Inflammatory macrophage treated with lipopolysaccharide for 1 hour (primary cell): ENCODE results near the gene ILK.

Experiments used
- DNase-seq, 2 donors: peaks; one replicate each; pipeline ENCODE4 v3.0.0-alpha.2; 2020 to 2022

ILK gene

DNA sequence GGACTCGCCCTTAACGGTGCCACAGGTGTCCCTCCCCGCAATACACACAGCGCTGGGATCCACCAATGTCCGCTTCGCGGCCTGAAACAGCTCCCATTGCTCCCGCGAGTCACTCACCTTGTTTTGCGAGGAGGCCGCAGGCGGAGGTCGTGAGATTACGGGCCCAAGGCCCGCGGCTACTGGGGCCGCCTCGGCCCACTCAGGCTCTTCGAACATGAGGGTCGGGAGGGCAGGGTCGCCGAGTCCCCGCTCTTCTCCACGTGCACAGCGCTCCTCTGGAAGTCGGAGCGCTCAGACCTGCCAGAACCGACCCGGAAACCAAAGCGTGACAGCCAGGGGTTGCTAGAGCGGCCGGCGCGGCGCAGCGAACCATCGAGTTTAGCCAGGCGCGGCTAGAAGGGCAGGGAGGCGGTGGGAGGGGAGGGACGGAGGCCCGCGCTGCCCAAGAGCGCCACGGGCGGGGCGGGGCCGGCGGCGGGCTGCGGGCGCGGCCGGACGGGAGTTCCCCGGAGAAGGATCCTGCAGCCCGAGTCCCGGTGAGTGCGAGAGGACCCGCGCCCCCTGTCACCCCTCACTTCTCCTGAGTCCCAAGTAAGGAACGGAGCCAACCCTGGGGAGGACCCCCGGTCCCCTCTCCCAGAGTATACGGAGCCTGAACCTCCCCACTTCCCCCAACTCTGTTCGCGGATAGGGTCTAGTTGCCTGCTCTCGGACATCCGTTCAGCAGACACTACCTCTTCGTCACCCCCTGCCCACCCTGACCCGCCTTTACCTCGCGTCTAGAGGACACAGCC lies at the start of gene ILK, which contains the start of gene RRP8:
Gene ILK (plus strand): TSS at position 488 of the 794 bp plus-strand sequence. CDS start 498 bp downstream, outside the sequence.
Gene RRP8 (minus strand): TSS at position 330 of the 794 bp plus-strand sequence. CDS start 114 bp downstream, at position 216.
- peak; percentile 84 to 94 for DNase-seq

DNA sequence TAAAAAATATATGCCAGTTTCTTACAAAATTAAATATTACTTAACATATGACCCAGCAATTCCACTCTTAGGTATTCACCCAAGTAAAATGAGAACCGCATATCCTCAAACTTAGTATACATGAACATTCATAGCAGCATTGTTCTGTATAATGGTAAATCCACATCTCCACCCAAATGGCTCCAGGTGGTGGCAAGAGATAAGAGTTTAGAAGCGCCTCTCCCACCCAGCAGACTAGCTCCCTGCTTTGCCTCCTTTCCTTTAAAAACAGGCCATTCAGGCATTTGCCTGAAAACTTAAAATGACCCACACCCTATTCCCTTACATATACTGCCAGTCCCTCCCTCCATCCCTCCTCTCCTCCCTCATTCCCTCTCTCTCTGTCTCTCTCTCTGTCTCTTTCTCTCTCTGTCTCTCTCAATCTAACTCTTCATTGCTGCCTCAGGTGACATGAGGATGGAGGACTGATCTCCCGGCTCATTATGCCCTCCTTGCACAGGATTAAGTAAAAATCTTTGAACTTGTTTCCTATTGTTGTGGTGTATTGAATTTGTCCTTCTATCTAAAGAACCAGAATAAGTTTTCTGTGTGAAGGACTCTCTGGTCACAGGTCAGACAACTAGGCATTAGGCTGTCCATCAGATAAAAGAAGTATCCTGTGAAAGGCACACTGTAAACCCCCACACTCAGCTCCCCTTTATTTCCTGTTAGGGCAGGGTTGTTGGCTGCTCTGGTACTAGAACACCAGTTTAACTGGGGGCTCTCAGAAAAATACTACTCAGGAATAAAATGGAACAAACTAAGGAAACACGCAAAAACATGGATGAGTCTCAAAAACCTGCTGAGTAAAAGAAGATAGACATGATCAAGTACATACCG lies 48.5 kb upstream of the ILK start:
- no peak for DNase-seq

DNA sequence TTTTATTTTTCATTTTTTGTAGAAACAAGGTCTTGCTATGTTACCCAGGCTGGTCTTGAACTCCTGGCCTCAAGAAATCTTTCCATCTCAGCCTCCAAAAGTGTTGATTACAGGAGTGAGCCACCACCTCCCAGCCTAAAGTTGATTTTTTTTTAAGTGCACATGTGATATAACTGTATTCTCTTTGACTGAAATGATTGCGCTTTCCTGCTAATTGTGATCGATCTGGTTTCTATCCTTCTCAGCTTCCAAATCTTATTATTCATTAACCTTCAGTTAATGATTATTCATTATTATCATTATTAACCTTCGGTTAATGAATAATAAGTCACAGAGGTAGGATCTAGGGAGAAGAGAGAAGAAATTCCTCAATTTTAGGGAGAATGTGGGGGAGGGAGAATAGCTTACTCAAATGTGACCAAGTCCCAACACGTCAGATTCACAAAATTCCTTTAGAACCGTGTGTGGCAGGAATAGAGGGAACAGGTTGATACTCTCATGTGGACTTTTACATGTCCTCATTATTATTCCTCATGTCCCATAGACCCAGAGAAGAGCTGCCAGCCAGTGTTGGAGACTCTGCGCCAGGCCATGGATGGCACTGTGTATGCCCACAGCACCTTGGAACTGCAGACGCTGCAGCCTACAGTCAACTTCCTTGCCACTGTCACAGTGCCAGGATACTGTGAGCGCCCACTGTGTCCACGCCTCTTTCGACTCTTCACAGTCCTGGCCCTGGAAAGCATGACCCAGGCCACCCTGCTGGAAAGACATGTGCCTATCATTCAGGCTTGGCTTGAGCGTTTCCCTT lies 47.2 kb upstream of the ILK start:
- no peak for DNase-seq

DNA sequence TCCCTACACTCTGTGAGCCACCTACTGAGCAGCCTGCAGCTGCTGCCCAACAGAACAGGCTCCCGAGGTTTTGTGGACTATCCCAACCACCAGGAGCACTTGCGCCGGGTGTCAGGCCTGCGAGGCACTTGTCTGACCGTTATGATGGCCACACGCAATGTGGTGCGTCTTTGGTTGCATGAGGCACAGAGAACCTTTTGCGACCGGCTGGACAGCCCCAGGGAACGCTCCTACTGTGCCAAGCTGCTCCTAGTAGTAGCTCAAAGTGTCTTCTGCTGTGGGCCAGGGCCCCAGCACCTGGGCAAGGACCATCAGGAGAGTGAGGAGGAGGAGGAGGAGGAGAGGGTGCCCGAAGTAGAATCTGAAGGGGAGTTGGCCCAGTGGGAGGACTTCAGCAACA lies 46.5 kb upstream of the ILK start:
- no peak for DNase-seq

DNA sequence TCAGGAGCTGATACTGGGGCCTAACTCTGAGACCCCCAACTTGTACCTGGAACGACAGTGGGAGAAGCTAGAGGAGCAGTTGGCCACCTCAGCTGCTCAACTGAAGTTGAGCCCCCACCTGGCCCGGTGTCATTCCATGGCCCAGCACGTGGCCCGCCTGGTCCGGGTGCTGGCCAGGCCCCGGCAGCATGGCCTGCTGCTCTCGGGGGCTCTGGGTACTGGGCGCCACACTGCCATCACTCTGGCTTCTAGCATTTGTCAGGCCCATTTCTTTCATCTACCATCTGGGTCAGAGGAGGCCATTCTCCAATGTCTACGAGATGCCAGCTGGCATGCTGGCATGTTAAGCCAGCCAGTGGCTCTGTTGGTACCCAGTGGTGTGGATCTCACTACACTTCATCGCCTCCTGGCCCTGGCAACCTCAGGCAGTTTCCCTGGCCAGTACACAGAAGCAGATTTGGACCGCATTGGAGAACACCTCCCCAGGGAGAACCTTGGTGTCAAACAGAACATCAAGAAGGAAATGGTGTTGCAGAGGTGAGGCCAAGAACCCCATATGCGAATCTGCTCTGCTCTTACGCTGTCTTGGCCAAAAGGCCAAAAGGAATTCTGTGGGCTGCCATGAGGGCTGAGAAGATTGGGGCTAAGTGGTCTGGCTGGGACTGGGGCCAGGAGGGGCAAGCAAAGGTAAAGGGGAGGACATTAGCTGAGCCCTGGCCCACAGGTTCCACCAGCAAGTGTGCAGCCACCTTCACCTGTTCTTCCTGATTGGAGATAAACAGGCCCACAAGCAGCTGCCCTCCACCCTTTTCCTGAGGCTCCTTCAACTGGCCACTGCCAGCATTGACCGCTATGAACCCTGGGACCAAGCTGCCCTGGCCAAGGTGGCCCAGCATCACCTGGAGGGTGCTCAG lies 45.6 kb upstream of the ILK start:
- no peak for DNase-seq

DNA sequence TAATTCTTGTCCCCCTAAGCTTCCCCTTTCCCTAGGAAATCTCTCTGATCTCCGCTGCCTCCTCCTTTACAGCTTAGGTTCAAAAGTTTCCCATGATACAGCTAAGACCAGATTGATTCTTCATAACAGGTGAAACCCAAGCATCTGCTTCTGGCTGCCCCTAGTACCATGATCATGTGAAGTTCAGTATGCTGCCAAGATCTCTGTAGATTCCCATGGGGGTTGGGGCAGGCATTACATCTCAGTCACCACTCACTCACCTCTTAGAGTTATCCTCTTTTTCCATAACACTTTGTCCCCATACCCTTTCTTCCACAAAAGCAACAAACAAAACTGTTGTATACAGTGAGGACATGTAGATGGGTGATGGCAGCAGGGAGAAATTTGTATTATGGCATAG lies 44.2 kb upstream of the ILK start:
- DNase-seq: no peak

DNA sequence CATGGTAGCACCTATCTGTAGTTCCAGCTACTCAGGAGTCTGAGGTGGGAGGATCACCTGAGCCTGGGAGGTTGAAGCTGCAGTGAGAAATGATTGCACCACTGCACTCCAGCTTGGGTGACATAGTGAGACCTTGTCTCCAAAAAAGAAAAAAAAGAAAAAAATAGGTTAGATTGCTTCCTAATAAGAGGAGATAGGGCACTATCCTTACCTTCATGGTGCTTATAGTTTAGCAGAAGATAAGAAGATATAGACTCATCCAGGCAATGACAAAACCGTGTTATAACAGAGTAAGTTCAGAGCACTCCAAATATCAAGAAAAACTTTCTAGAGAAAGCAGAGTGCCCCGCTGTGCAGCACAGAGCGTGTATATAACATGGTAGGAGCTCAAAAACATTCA lies 42.3 kb upstream of the ILK start:
- no peak for DNase-seq

DNA sequence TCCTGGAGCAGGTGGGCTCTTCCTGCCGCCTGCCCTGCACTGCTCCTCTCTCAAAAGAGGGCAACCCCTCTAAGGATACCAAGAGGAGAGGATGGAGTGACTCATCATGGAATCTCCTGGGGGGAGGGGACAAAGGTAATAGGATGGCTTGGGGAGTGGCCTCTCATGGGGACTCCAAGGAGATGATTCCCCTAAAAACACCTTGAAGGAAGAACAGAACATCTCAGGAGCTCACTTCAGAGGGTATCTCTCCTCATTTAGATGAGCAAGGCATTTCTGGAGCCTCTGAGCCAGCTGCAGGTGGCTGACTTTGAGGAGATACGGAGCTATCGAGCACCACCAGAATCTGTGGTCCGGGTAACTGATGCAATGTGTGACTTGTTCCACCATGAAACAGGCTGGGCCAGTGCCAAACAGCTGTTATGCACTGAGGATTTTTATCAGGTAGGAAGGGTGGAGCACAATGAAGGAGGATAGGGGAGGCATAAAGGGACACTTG lies 40.4 kb upstream of the ILK start:
- DNase-seq: no peak

DNA sequence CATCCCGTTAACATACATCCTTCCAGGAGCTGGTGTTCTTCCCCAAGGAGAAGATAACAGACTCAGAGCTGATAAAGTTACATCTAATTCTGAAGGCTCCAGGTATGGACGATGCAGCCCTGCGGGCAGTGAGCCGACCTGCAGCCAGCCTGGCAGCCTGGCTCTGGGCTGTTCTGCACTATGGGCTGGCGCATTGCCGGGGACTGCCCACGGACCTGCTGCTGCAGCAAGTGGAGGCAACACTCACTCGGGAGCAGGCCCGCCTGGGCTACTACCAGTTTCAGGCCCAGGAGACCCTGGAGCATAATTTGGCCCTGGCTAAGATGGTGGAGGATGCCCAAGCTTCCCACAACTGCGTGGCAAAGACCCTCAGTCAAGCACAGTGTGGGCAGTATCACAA lies 39.9 kb upstream of the ILK start:
- no peak for DNase-seq

DNA sequence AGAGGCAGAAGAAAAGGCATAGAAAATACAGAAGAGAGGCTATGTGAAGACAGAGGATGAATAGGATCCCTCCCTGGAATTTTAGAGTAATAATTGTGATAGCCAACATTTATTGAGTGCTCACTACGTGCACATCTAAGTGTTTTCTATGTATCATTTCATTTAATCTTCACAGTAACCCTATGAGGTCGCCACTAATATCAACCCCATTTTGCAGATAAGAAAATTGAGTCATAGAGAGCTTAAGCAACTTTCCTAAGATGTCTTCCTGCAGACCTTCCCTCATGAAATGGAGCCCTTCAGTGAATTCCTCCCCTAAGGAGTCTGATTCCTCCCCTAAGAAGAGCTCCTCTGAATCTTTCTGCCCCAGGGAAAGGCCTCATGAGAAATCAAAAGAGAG lies 38.2 kb upstream of the ILK start:
- DNase-seq: no peak

DNA sequence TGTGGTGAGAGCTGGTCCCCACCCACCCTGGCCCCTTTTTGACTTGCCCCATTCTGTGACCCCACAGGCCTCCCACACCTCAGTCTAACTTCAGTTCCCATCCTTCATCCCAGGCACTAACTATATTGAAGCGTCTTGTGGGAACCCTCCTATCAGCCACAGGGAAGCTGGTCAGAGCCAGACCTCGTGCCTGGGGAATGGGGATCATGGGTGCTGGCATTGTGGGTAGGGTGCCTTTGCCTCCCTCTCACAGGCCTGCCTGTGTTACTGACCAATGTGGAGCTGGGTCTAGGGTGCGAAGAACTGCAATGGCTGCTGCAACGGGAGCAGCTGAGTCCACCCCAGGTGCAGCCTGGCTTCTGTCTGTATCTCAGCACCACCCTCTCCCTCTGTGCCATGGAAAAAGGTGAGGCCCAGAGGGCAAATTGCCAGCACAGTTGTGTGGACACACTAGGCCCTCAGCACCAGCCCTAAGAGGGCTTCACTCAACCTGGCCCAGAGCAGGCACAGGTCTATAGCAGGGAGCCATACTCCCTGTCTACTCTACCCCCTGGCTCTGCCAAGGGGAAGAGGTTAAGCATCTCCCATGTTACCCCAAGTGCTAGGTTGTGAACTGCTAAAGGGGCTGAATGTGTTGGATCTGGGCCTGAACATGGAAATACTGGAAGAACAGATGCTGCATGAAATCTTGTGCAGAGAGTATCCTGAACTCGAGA lies 37.4 kb upstream of the ILK start:
- no peak for DNase-seq

DNA sequence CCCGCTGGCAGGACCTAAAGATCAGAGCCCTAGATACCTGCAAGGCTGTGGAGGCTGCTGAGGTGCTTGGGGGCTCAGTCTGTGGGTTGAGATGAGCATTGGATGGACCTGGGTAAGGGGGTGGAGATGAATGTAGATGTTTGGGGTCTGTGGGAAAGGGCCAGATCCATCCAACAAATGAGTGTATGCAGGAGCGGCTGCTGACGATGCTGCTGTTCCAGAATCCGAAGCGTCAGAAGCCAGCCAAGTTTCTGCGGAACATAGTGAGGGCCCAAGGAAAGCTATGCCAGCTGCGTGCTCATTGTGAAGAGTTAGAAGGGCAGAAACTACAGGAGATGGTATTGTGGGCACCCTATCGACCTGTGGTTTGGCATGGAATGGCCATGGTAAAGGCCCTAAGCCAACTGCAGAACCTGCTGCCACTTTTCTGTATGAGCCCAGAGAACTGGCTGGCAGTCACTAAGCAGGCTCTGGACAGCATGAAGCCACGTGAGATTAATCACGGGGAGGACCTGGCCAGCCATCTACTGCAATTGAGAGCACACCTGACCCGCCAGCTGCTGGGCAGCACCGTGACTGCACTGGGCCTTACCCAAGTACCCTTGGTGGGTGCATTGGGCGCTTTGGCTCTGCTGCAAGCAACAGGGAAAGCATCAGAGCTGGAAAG lies 36.7 kb upstream of the ILK start:
- DNase-seq: no peak

DNA sequence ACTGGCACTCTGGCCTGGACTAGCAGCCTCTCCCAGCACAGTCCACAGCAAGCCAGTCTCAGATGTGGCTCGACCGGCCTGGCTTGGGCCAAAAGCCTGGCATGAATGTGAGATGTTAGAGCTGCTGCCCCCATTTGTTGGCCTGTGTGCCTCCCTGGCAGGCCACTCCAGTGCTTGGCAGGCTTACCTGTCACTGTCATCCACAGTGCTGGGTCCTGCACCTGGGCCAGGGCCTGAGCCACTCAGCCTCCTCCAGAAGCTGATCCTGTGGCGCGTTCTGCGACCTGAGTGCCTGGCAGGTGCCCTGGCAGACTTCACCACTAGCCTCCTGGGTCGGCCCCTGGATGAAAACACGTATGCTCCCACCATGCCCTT lies 36.2 kb upstream of the ILK start:
- DNase-seq: no peak

DNA sequence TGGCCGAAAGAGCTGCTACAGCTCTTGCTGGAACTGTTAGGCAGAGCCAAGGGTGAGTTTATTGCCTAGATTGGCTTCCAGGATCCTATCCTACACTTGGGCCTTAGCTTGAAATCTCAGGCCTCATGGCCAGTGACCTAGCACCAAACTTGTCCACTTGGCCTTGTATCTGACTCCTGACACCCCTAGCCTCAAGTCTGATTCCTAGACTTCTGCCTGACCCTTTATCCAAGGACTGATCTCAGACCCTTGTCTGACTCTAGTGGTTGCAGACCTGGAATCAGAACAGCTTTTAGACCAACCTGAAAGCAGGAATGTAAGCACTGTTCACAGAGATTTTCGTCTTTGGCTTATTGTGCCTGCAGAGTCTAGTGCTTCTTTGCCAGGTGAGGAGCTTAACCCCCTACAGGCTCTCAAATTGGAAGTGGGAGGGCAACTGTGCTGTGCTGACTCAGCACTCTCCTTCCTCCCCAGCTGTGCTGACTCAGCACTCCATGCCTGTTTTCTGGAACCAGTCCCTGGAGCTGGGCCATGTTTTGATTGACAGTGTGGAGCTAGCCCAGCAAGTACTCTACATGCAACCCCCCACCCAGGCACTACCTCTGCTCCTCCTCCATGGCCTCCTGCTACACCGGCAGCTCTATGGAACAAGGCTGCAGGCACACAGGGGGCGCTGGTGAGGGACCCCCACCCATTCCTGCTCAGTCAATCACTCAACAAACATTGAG lies 35.2 kb upstream of the ILK start:
- no peak for DNase-seq

DNA sequence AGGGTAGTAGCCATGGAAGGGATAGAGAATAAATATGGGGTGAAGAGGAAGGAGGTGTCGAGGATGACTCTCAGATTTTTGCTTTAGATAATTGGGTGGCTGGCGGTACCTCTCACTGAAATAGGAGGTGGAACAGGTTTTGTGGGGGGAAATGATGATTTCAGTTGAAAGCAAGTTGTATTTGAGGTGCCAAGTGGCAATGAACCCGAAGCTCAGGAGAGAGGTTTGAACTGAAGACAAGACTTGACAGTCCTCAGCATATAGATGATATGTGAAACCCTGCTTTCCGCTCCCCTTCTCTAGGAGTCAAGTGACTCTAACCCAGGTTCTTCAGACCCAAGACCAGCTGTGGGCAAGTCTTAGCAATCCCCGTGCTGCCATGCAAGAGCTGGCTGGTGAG lies 33.9 kb upstream of the ILK start:
- no peak for DNase-seq

DNA sequence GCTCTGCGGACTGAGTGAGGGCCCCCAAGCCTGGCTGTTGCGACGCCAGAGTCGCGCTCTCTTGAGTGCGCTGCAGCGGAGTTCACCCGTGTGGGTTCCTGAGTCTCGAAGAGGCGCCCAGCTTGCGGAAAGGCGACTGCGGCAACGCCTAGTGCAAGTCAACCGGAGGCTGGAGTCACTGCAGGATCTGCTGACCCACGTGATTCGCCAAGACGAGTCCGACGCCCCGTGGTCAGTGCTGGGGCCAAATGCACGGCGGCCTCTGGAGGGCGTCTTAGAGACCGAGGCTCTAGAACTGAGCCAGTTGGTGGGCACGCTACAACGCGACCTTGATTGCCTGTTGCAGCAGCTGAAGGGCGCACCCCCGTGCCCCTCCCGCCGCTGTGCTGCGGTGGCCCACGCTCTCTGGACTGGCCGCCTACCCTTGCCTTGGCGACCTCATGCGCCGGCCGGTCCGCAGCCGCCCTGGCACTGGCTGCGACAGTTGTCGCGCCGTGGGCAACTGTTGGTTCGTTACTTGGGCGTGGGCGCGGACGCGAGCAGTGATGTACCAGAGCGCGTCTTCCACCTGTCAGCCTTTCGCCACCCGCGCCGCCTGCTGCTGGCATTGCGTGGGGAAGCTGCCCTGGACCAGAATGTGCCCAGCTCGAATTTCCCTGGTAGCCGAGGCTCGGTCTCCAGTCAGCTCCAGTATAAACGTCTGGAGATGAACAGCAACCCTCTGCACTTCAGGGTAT lies 32.7 kb upstream of the ILK start:
- no peak for DNase-seq

DNA sequence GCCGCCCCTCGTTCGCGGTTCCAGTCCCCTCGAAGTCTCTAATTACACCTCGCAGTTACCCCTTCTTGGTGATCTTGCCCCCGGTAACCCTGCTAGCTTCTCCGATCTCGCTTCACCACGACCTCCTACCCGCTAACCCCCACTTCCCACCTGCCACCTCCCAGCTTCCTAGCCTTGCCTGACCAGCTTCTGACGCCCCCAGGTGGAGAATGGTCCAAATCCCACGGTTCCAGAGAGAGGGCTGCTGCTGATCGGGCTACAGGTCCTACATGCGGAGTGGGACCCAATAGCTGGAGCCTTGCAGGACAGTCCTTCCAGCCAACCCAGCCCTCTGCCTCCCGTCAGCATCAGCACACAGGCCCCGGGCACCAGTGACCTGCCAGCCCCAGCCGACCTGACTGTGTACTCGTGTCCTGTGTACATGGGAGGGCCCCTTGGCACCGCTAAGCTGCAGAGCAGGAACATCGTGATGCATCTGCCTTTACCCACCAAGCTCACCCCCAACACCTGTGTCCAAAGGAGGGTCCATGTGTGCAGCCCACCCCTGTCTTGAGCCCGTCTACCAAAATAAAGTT lies 32.1 kb upstream of the ILK start:
- no peak for DNase-seq

DNA sequence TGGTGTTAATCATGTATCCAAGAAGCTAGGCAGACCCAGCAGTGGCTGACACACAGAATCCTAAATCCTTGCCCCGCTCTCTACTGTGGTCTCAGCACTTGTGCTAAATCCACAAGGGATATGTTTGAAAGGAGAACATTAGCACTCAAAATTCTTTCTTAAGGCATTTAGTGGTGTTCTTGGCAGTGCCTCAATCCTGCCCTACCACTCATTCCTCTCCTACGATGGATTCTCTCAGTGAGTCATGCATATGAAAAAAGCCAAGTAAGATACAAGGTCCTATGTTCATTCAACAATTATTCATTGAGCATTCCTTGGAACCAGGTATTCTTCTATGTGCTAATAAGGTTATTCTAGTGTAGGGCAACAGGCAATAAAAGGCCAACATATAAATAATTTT lies 31.4 kb upstream of the ILK start:
- no peak for DNase-seq
